HG02981 (cell line): ENCODE measurements around the gene SLC9A9.
A peak's percentile ranks its signal among the peaks of the same experiment; 100 is the strongest.
"Not testable (repeated sequence)": the region's sequence is repeated elsewhere in the genome, so short reads cannot be mapped to it uniquely, and the experiment has no call there.

ENCODE experiments used
- ATAC-seq: cut with Tn5 transposase; IDR thresholded peaks from one replicate; pipeline ENCODE4 v1.9.1; 2021; ENCODE audit warnings: mild to moderate bottlenecking, moderate library complexity; ENCODE audit not compliant: unreplicated experiment

SLC9A9 gene

GRCh38 chr3:143847787-143848631 is at the start of gene SLC9A9:
SLC9A9 (minus strand) TSS chr3:143848468; CDS start chr3:143848322, 146 bp downstream.
- ATAC-seq: peak; percentile 87

DNA sequence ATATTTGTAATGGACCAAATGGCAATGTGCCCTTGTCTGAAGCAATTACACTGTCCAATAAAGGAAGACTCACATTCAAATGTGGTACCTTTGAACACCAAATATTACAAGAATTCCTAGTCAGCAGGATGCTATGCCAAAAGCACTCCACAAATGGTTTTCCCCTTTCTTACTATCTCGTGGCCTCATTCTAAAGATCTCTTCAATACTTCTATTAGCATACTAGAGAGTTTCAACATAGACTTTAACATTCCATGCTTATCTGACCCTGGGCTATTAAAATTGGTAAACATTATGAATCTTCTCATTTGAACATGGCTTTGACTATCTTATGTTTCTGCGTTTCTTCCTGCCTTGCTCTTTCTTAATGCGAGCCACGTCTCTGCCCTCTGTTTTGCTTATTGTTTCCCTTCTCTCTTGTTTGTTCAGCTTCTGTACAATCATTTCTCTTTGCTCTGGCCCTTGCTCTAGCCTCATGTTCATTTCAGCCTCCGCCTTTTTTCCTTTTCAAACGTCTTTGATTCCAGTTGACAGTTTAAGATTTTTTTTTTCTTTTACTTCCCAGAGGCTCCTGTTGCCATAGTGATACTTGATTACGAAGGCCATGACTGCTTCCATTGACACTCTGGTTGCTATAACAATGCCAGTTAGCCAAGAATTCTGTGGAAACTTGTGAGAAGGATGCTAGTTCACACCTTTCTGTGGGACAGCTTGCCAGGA is 49.5 kb upstream of the SLC9A9 start:
- ATAC-seq: no peak

GRCh38 chr3:143896486-143896885 is 48.2 kb upstream of the SLC9A9 start:
- ATAC-seq: no peak

- no peak for ATAC-seq
These were observed 47.5 kb upstream of the SLC9A9 start for GRCh38 chr3:143895805-143896204.

GRCh38 chr3:143888846-143889245 is 40.6 kb upstream of the SLC9A9 start:
- no peak for ATAC-seq

- no peak for ATAC-seq
These were observed 39.9 kb upstream of the SLC9A9 start for GRCh38 chr3:143888166-143888565.

- peak; percentile 97 for ATAC-seq
These were observed 37.6 kb upstream of the SLC9A9 start for GRCh38 chr3:143885780-143886427.

DNA sequence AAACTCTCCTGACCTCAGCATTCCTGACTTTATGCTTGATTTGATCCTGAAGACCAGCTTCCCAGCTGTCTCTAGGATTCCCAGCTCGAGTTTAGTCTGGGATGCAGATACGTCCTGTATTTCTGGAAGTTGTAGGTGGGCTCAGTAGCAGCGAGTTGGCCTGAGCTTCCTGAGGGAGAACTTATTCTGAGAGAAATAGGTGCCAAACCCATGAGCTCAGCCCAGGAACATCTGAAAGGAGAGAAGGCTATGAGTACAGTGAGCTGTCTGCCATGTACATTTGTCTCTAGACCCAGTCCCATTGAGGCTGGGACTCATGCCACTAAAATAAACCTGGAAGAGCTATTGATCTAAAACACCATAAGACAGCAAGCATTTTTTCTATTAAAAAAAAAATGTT is 36.6 kb upstream of the SLC9A9 start:
- no peak for ATAC-seq

GRCh38 chr3:143883151-143883550 is 34.9 kb upstream of the SLC9A9 start:
- ATAC-seq: no peak

DNA sequence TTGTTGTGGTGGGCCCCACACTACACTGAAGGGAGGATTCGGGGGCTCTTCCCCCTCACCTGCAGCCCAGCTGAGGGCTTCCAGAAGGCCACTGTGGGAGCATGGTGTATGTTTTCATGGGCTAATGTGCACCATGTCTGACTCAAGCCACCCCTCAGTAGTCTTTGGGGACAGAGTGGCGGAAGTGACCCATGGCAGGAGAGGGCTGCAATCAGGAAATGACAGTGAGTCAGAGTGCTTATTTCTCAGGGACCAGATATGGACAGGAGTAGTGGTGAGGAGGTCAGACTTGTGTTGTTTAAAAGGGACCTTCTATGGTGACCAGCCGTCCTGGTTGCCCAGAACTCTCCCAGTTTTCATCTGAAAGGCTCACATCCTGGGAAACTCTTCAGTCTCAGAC is 32.8 kb upstream of the SLC9A9 start:
- no peak for ATAC-seq

GRCh38 chr3:143875546-143875945 is 27.3 kb upstream of the SLC9A9 start:
- no peak for ATAC-seq

DNA sequence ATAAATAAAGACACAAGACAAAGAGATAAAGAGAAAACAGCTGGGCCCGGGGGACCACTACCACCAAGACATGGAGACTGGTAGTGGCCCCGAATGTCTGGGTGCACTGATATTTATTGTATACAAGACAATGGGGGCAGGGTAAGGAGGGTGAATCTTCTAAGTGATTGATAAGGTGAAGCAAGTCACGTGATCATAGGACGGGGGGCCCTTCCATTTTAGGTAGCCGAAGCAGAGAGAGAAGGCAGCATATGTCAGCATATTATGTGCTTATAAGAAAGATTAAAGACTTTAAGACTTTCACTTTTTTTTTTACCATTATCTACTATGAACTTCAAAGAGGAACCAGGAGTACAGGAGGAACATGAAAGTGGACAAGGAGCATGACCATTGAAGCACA is 25.3 kb upstream of the SLC9A9 start:
- not testable (repeated sequence) for ATAC-seq

DNA sequence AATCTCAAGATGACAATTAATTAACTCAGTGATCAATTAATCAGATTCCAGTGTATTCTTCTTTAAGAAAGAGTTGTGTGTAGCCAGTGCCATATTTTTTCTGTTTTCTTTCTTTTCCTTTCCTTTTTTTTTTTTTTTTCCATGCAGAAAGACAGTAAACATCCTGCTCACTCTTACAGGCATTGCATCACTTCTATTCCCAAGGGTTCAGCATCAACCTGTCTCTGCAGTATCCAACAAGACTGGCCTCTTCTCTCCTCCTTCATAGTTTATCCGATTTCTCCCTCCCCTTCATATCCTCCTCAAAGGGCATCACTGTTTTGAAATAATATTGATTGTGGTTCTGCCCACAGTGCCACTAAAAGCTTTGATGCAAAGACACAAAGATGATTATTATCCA is 17.0 kb upstream of the SLC9A9 start:
- no peak for ATAC-seq

GRCh38 chr3:143859465-143860203 is 11.4 kb upstream of the SLC9A9 start:
- ATAC-seq: no peak

DNA sequence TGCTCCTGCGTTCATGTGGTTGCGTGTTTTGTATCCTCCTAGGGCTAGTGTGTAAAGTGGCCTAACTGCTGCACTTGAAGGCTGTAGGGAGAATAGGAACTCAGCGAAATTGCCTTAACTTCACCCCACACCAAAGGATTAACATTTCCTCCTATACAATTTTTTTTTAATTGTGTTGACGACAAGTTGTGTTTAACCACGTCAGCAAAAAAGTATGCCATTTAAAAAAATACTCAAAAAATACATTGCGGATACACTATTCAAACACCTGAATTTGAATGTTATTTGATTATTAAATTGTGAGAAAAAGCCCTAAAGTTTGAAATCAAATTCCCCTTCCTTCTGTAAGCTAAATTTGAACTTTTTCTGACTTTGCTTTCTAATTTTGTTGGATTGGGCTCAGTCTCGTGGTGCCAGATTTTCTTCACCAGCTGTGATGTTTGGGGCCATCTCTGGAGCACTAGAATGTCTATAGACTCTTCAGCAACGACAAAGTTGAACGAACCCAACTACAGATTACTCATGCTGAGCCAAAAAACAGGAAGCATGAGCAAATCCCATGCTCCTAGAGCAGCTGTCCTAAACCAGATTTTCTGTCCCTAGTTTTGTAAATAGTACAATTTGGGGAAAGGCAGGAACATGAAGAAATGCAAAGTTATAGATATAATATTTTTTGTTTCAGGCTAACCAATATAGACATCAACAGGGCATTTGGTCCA is 8.1 kb upstream of the SLC9A9 start:
- no peak for ATAC-seq

- ATAC-seq: no peak
These were observed 6.9 kb upstream of the SLC9A9 start for GRCh38 chr3:143855183-143855582.

GRCh38 chr3:143851331-143852017 is 3.2 kb upstream of the SLC9A9 start:
- no peak for ATAC-seq

- ATAC-seq: no peak
These were observed 2.6 kb upstream of the SLC9A9 start for GRCh38 chr3:143850877-143851276.

DNA sequence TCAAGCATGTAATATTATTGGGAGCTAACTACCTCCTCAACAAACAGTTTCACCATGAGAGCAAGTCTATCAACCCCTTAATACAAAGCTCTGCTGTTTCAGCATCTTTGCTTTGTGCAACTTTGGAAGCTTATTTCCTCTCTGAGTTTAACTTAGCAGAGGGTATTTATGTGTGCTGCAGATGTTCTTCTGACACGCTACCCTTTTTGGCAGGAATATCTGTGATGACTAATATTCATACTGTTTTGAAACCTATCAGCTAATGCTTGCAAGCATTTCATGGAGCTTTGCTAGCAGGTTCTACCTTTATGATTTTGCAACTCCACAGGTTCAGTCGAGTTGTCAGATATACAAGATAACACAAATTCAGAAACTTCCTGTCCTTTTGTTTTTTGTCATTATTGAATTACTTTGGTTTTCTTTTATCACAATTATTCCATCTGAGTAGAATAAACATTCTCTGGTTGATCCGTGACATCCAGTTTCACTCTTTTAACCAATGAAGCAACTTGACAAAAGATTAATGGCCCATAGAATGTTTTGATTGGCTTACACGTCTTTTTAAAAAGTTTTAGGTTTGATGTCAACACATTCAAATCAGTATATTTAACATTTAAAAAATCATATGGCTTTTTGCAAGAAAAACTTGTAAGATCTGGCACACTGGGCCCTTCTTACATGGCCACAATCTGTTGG is 1.7 kb upstream of the SLC9A9 start:
- ATAC-seq: peak; percentile 29
